Mammary epithelial cell (primary cell): ENCODE measurements around the gene PRAMEF9.
"Not testable (repeated sequence)": the region's sequence is repeated elsewhere in the genome, so short reads cannot be mapped to it uniquely, and the experiment has no call there.

ENCODE experiments used
- CTCF ChIP-seq, 2 donors: IDR thresholded peaks in 1 of 2; conservative IDR thresholded peaks in 1 of 2; 2 replicates each; pipeline ENCODE4 v1.5.1; 2011 to 2012; ENCODE audit warnings: inconsistent platforms in 2 of 2, low read length in 2 of 2, mild to moderate bottlenecking in 2 of 2, control low read depth in 1 of 2, low read depth in 1 of 2; ENCODE audit not compliant: insufficient read depth in 1 of 2; ENCODE audit errors: extremely low read depth in 1 of 2
- EZH2 ChIP-seq: IDR thresholded peaks from 2 replicates; pipeline ENCODE4 v1.6.1; 2012; ENCODE audit warnings: low read length, inconsistent platforms, borderline replicate concordance

DNA sequence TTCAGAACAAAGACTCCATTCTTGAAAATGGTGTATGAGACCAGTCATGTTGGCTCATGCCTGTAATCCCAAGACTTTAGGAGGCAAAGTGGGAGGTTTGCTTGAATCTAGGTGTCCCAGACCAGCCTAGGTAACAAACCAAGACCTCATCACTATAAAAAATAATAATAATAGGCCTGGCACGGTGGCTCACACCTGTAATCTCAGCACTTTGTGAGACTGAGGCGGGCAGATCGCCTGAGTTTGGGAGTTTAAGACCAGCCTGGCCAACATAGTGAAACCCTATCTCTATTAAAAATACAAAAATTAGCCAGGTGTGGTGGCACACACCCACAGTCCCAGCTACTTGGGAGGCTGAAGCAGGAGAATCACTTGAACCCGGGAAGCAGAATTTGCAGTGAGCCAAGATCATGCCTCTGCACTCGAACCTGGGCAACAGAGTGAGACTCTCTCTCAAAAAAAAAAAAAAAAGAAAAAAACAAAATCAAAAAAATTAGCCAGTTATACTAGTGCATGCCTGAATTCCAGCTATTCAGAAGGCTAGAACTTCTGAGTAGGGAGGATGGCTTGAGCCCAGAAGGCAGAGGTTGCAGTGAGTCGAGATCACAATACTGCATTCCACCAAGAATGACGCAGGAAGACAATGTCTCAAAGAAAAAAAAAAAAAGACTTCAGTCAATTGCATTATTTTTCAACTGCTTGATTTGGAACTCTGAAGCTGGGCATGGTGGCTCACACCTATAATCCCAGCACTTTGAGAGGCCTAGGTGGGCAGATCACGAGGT is 55.8 kb downstream of the PRAMEF9 start:
- TF ChIP-seq EZH2; CTCF (conservative IDR thresholded peaks at IDR 0.05 in 1 of 2, IDR thresholded peaks at IDR 0.05 in 1 of 2; ENCODE audit: extremely low read depth in 1 of 2, insufficient read depth in 1 of 2, low read depth in 1 of 2, low read length in 2 of 2): not testable (repeated sequence)
